ENCODE data around the gene SKA3.
"Not testable (repeated sequence)": the region's sequence is repeated elsewhere in the genome, so short reads cannot be mapped to it uniquely, and the experiment has no call there.

SKA3 gene
- total RNA-seq = 1.0 to 16.0 (median 4.4) reads per million in 17 experiments

GRCh38 chr13:21176215-21176981 is at the start of gene SKA3, which contains the start of gene MRPL57:
Gene SKA3, minus strand, starts transcription at chr13:21176552. Its CDS starts 75 bp downstream, at chr13:21176477.
Gene MRPL57, plus strand, starts transcription at chr13:21176658. Its CDS starts 259 bp downstream, at chr13:21176917.
- DNase-seq = peak; percentile 97 to 99 (median 98)

GRCh38 chr13:21225082-21225481 is 48.7 kb upstream of the SKA3 start:
- DNase-seq = no peak

- DNase-seq = no peak
These were observed 44.9 kb upstream of the SKA3 start for GRCh38 chr13:21221268-21221667.

DNA sequence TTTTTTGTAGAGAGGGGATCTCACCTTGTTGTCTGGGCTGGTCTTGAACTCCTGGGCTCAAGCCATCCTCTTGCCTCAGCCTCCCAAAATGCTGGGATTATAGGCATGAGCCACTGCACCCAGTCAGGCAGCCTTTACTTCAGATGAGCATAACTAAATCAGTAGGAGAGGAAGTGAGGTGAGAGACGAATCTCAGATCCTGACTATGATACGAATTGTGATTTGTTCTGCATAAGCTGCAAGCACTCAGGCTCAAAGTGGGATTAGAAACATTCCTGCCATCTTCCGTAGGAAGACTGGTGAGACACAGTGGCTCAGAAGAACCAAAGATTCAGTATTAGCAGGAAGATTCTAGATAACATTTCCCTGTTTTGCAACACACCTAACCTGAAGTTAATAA is 43.4 kb upstream of the SKA3 start:
- not testable (repeated sequence) for DNase-seq

GRCh38 chr13:21219036-21219381 is 42.7 kb upstream of the SKA3 start:
- DNase-seq = no peak

DNA sequence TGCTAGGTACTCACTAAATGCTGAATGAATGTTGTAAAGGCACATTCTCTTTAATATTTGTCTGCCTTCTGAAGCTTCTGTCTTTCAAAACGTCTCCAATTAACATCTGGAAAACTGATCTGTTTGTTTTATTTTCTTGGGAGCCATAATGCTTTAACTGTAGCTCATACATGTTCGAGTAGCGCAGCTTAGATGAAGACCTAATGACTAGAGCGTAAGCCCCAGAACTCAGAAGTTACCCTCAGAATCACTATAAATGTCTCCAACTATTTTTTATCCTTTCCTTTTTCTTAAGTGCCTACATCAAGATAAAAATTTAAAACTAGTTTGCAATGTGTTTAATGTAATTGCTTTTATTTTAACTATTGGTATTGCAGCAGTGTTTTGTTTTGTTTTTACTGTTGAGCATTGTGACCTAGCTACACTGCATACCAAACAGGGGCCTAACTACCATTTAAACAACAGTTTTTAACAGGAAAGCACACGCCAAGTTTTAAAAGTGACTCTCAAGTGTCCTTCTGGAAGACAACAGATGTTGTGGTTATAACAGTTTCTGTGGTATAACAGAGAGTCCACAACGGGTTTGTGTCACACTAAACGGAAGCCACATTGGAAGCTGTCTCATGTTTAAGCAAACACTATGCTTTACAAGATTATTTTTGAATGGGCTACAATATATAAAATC is 42.1 kb upstream of the SKA3 start:
- no peak for DNase-seq

DNA sequence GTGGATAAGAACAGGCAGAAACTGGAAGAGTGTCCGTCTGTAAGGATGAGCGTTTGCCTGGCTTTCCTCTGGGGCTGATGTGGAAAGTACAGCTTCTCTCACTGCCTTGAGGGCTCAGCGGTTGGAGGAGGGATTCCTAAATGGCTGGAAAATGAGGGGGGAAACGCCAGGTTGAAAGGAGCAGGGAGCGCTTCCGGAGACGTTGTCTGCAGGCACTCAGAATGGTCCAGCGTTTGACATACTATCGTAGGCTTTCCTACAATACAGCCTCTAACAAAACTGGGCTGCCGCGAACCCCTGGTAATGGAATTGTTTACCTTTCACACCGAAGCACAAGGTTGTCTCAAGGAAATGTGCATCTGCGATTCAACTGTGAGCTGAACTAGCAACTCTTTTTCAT is 40.0 kb upstream of the SKA3 start:
- DNase-seq = no peak

GRCh38 chr13:21215419-21215818 is 39.1 kb upstream of the SKA3 start:
- DNase-seq = not testable (repeated sequence)

- no peak for DNase-seq
These were observed 35.9 kb upstream of the SKA3 start for GRCh38 chr13:21212138-21212775.

GRCh38 chr13:21208652-21209154 is 32.4 kb upstream of the SKA3 start:
- DNase-seq = no peak

GRCh38 chr13:21202767-21203531 is 26.6 kb upstream of the SKA3 start:
- DNase-seq = no peak

DNA sequence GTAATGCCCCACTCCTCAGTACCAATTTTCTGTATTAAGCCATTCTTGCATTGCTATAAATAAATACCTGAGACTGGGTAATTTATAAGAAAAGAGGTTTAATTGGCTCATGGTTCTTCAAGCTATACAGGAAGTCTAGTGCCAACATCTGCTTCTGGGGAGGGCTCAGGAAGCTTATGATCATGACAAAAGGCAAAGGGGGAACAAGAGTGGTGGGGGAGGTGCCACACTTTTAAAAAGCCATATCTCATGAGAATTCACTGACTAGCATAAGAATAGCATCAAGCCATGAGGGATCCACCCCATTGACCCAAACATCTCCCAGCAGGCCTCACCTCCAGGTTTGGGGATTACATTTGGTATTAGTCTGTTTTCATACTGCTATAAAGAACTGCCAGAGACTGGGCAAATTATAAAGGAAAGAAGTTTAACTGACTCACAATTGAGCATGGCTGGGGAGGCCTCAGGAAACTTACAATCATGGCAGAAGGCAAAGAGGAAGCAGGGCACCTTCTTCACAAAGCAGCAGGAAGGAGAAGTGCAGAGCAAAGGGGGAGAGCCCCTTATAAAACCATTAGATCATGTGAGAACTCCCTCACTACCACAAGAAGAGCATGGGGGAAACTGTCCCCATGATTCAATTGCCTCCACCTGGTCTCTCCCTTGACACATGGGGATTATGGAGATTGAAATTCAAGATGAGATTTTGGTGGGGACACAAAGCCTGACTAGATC is 25.3 kb upstream of the SKA3 start:
- DNase-seq = not testable (repeated sequence)

DNA sequence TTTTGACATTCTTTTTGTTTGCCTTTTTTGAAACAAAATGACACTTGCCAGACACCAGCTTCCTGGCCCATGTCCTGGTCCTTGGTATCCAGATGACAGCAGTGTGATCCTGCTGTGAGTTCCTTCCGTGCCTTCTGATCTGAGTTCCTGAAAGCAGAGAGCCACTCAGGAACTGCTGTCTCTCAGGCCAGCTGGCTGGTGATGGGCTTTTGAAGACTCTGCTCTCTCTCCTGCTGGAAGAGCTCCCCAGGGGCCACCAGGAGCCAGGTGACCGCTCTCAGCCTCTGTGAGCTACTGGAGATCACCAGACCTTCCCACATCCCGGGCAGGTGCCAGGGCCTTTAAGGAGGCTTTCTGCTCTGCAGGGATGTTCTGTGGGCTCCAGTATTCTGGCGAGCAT is 22.0 kb upstream of the SKA3 start:
- DNase-seq = not testable (repeated sequence)

GRCh38 chr13:21197606-21198225 is 21.4 kb upstream of the SKA3 start:
- not testable (repeated sequence) for DNase-seq

DNA sequence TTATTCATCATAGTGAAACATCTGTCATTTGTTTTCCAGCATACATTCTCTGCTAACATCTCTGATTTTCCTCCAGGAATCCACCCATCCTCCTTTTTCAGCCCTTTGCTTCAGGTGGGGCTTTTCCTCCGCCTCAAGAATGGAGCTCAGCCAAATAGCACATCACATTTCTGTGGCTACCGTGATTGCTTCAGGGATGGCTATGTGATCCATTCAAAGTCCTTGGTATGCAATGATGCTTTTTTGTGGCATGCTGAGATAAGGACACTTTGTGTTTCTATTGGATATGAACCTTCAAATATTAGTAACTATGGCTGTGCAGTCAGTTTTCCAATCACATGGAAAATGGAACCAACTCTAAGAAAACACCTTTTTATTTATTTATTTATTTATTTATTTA is 18.4 kb upstream of the SKA3 start:
- DNase-seq = not testable (repeated sequence)

- DNase-seq = not testable (repeated sequence)
These were observed 10.1 kb upstream of the SKA3 start for GRCh38 chr13:21186410-21186809.

DNA sequence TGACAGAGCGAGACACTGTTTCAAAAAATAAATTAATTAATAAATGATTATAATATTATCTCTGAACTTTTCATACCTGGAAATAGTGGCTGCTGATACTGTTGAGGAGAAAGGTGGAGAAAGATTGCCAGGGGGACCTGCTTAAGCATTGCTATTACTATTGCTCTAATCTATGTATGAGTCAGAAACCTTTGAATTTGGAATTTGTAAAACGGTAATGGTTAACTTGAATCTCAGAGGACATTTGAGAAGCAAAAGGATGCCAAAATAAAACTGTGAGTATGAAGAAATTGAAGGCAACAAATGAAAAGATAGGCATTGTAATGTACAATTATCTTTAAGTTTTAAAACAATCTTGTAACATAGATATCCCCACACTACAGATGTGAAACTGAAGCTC is 5.3 kb upstream of the SKA3 start:
- no peak for DNase-seq

DNA sequence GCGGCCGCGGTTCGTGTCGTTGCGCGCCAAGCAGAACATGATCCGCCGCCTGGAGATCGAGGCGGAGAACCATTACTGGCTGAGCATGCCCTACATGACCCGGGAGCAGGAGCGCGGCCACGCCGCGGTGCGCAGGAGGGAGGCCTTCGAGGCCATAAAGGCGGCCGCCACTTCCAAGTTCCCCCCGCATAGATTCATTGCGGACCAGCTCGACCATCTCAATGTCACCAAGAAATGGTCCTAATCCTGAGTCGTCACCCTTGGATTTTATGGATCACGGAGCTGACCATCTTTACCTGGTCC is 581 bp upstream of the SKA3 start:
- no peak for DNase-seq

- peak in 2 of 4 experiments; percentile 6 to 11 for DNase-seq
These were observed 617 bp downstream of the SKA3 start for GRCh38 chr13:21175656-21176214.

- not testable (repeated sequence) for DNase-seq
These were observed 2.6 kb downstream of the SKA3 start for GRCh38 chr13:21173767-21174166.

DNA sequence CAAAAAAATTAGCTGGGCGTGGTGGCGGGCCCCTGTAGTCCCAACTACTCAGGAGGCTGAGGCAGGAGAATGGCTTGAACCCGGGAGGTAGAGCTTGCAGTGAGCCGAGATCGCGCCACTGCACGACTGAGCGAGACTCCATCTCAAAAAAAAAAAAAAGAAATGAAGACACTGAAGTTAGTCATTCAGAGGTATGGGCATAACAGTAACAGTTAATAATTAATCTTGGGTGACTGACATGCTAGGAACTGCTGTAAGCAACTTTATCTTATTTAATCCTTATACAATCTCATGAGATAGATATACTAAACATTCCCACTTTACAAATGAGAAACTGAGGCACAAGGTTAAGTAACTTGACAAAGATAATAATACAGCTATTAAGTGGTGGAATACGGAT is 4.9 kb downstream of the SKA3 start:
- no peak for DNase-seq

All from suppressor macrophage (primary cell).